Activated CD4-positive, alpha-beta T cell treated with anti-CD3 and anti-CD28 coated beads for 36 hours (primary cell): ENCODE data around the gene TRIM66. TPM values are rescaled to one million over a fixed set of nuclear protein-coding genes. Genes with fewer than 3 reads are reported as not detected.
"Not testable (repeated sequence)": the region's sequence is repeated elsewhere in the genome, so short reads cannot be mapped to it uniquely, and the experiment has no call there.

Experiments used
- ATAC-seq: fragments of 200-7000 bp; cut with Tn5 transposase; one replicate; pipeline ENCODE4 v1.10.0; 2021; ENCODE audit warnings: mild to moderate bottlenecking, moderate library complexity
- CTCF ChIA-PET: fragments of 350-600 bp; sonication (Branson Sonifier 250); formaldehyde crosslinking; loops from one replicate; lab custom pipeline; 2021; ENCODE audit warnings: antibody characterized with exemption; lab: Charles Lee
- POLR2A ChIA-PET: fragments of 350-600 bp; sonication (Branson Sonifier 250); formaldehyde crosslinking; loops from one replicate; lab custom pipeline; 2021; ENCODE audit warnings: antibody characterized with exemption, inconsistent platforms; lab: Charles Lee
- DNase-seq: peaks from one replicate; pipeline ENCODE4 v3.0.0-alpha.2; 2020
- H3K27ac Mint-ChIP-seq: one replicate; pipeline ENCODE4 v1.8.0; 2021; ENCODE audit warnings: mixed read lengths
- H3K27me3 Mint-ChIP-seq: one replicate; pipeline ENCODE4 v1.8.0; 2021; ENCODE audit warnings: mixed read lengths
- H3K36me3 Mint-ChIP-seq: one replicate; pipeline ENCODE4 v1.8.0; 2021; ENCODE audit warnings: low read depth, mixed read lengths
- H3K4me1 Mint-ChIP-seq: one replicate; pipeline ENCODE4 v1.8.0; 2021; ENCODE audit warnings: mixed read lengths
- H3K4me3 Mint-ChIP-seq: one replicate; pipeline ENCODE4 v1.8.0; 2021; ENCODE audit warnings: mild to moderate bottlenecking, moderate library complexity, mixed read lengths
- H3K9me3 Mint-ChIP-seq: one replicate; pipeline ENCODE4 v1.8.0; 2021; ENCODE audit warnings: low read depth, mixed read lengths
- intact Hi-C, 2 experiments: fragments of 100-400 bp; cut with DNase I in 1 of 2; cut with micrococcal nuclease in 1 of 2; formaldehyde crosslinking; loops; one replicate each; pipeline versions ENCODE4 v1.14.2 to v1.15.1; 2022 to 2024; cut with DNase I, micrococcal nuclease
- total RNA-seq, 2 experiments: library from RNA; stranded (reverse); gene quantifications; one replicate each; pipeline ENCODE4 v1.2.3, GENCODE V29; 2021

TRIM66 gene
- total RNA-seq, 2 experiments from 2014 or later = 18.3 to 19.5 TPM

DNA sequence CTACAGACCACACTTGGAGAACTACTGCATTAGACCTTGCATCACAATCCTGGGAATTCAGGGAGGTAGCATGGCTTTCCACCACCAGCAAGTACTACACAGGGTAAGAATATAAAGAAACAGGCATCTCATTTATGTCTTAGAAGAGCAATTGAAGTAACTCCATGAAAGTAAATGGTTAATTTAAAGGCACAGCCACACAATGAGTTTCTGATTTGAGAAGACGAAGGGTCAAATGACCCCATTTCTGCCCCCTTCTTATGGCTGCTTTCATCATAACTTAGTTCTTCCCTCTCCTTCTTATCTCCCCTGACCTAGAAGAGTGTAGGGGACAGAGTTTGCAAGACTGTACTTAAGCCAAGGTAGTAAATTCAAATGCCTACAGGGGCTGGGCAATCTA lies 6.0 kb downstream of the TRIM66 start:
- CTCF ChIA-PET = interaction anchor here (0.6 kb wide), 1 partner anchor 349 kb away, joined by 5 read pairs; no protein-coding TSS in a partner anchor

GRCh38 chr11:8674859-8675258 lies 7.6 kb downstream of the TRIM66 start:
- H3K27ac Mint-ChIP-seq = no peak overlapping the region
- ATAC-seq (no peak), DNase-seq (no peak)
- ChIA-PET POLR2A (no interaction called here), CTCF (no interaction called here)
- intact Hi-C loops = no loop called here
- H3K36me3 Mint-ChIP-seq = peaks cover 17% of the 10 kb centered on the region
- H3K27me3 Mint-ChIP-seq = no peaks in the 10 kb centered on the region
- H3K4me3 Mint-ChIP-seq = no peak overlapping the region
- no peaks in the 10 kb centered on the region for H3K9me3 Mint-ChIP-seq
- no peaks in the 10 kb centered on the region for H3K4me1 Mint-ChIP-seq

More for the DNA sequence above, 6.0 kb downstream of the TRIM66 start:
- no peak for DNase-seq
- POLR2A ChIA-PET = no interaction called here
- no peak overlapping the region for H3K4me3 Mint-ChIP-seq
- H3K27ac Mint-ChIP-seq = no peak overlapping the region
- ATAC-seq = no peak
- intact Hi-C loops = no loop called here
- H3K27me3 Mint-ChIP-seq = no peaks in the 10 kb centered on the region
- H3K9me3 Mint-ChIP-seq = peaks cover 2% of the 10 kb centered on the region
- peaks cover 24% of the 10 kb centered on the region for H3K36me3 Mint-ChIP-seq
- peaks cover 6% of the 10 kb centered on the region for H3K4me1 Mint-ChIP-seq

GRCh38 chr11:8672346-8672745 lies 10.1 kb downstream of the TRIM66 start:
- Mint-ChIP-seq H3K27ac (no peak overlapping the region), H3K27me3 (no peaks in the 10 kb centered on the region), H3K36me3 (peaks cover 24% of the 10 kb centered on the region), H3K4me3 (no peak overlapping the region), H3K9me3 (no peaks in the 10 kb centered on the region), H3K4me1 (no peaks in the 10 kb centered on the region)
- ATAC-seq (no peak), DNase-seq (no peak)
- ChIA-PET CTCF (no interaction called here), POLR2A (no interaction called here)
- intact Hi-C loops = no loop called here

- CTCF ChIA-PET = no interaction called here
- Mint-ChIP-seq H3K36me3 (peaks cover 28% of the 10 kb centered on the region), H3K4me3 (no peak overlapping the region), H3K27ac (no peak overlapping the region), H3K4me1 (no peaks in the 10 kb centered on the region), H3K9me3 (no peaks in the 10 kb centered on the region), H3K27me3 (no peaks in the 10 kb centered on the region)
- POLR2A ChIA-PET = interaction anchor here (0.8 kb wide), 1 partner anchor 17 kb away, joined by 3 read pairs; no protein-coding TSS in a partner anchor
- intact Hi-C loops = no loop called here
- DNase-seq (no peak), ATAC-seq (no peak)
These were observed 10.8 kb downstream of the TRIM66 start for GRCh38 chr11:8671651-8672062.

DNA sequence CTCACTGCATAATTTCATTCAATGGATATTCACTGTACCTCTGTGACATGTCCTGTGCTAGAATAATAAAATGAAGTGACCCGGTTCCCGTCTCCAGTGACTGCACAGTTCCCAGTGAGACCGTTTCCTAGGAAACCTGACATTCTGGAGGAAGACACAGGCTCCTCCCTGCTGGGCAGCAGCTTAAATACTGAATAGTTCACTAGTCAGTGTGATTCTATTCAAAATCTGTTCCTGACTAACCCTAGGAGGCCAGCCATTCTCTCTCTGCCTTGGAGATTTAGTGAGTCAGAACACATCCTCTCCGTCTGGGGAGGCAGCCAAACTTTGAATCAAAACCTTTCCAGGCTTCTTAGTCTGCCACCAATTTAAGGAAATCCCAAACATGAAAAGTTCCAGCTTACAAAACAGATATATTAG lies 11.3 kb downstream of the TRIM66 start:
- no peak overlapping the region for H3K27ac Mint-ChIP-seq
- ATAC-seq (no peak), DNase-seq (no peak)
- H3K4me1 Mint-ChIP-seq = no peaks in the 10 kb centered on the region
- no peaks in the 10 kb centered on the region for H3K27me3 Mint-ChIP-seq
- no peak overlapping the region for H3K4me3 Mint-ChIP-seq
- H3K36me3 Mint-ChIP-seq = peaks cover 31% of the 10 kb centered on the region
- ChIA-PET POLR2A (interaction anchor here (0.8 kb wide), 1 partner anchor 18 kb away, joined by 3 read pairs; no protein-coding TSS in a partner anchor), CTCF (no interaction called here)
- H3K9me3 Mint-ChIP-seq = no peaks in the 10 kb centered on the region
- intact Hi-C loops = no loop called here

DNA sequence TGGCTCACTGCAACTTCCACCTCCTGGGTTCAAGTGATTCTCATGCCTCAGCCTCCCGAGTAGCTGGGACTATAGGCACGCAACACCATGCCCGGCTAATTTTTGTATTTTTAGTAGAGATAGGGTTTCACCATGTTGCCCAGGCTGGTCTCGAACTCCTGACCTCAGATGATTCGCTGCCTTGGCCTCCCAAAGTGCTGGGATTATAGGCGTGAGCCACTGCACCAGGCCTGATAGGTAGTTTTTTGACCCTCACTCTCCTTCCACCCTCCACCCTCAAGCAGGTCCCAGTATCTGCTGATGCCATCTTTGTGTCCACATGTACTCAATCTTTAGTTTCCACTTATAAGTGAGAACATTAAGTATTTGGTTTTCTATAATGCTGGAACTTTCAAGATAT lies 12.4 kb downstream of the TRIM66 start:
- CTCF ChIA-PET, H3K4me3 Mint-ChIP-seq, H3K27me3 Mint-ChIP-seq, DNase-seq, ATAC-seq, H3K4me1 Mint-ChIP-seq, POLR2A ChIA-PET, H3K9me3 Mint-ChIP-seq, intact Hi-C loops, H3K27ac Mint-ChIP-seq: not testable (repeated sequence)
- H3K36me3 Mint-ChIP-seq = peaks cover 31% of the 10 kb centered on the region

- POLR2A ChIA-PET = no interaction called here
- Mint-ChIP-seq H3K4me1 (no peaks in the 10 kb centered on the region), H3K36me3 (peaks cover 20% of the 10 kb centered on the region), H3K4me3 (no peak overlapping the region), H3K27ac (no peak overlapping the region), H3K9me3 (no peaks in the 10 kb centered on the region), H3K27me3 (no peaks in the 10 kb centered on the region)
- intact Hi-C loops = no loop called here
- ATAC-seq (no peak), DNase-seq (no peak)
- CTCF ChIA-PET = interaction anchor here (0.5 kb wide), 1 partner anchor 25 kb away, joined by 3 read pairs; no protein-coding TSS in a partner anchor
These were observed 17.2 kb downstream of the TRIM66 start for GRCh38 chr11:8665222-8665621.

GRCh38 chr11:8661001-8661795 lies 21.3 kb downstream of the TRIM66 start:
- intact Hi-C loops = no loop called here
- ChIA-PET POLR2A (no interaction called here), CTCF (no interaction called here)
- no peak overlapping the region for H3K27ac Mint-ChIP-seq
- no peak for DNase-seq
- no peaks in the 10 kb centered on the region for H3K27me3 Mint-ChIP-seq
- ATAC-seq = no peak
- H3K4me3 Mint-ChIP-seq = no peak overlapping the region
- H3K4me1 Mint-ChIP-seq = no peaks in the 10 kb centered on the region
- peaks cover 2% of the 10 kb centered on the region for H3K36me3 Mint-ChIP-seq
- no peaks in the 10 kb centered on the region for H3K9me3 Mint-ChIP-seq

DNA sequence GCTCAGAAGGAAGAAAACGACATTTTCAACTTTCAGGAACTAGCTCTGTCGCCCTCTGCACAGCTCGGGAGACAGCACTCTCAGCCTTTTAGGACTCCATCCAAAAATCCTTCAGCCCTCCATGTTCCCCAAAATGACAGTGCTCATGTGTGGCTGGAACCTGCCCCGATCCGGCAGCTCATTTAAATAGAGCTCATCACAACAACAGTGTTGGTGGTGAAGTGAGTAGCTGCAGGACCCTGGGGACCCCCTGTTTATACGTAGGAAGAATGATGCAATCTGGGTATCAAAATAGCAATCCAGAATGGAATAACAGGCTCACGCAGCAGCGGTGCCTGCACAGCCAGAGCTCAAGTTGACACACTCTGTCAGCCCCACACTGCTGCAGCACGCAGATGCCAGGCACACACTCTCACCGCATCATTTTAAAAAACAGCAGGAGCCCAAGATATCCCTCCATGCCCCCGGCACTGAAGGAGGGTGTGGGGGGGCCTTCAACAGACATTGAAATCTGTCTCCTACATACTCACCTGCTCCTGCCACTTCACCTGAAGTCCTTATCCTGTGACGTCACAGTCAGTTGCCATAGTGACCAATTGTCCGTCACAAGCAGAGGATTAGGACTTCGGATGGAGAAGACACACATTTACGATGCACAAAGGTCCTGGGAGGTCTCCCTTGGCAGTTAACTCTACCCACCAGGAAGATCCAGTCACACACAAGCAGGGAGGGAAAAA lies 24.0 kb downstream of the TRIM66 start:
- Mint-ChIP-seq H3K4me1 (no peaks in the 10 kb centered on the region), H3K27ac (no peak overlapping the region), H3K4me3 (no peak overlapping the region), H3K27me3 (no peaks in the 10 kb centered on the region), H3K36me3 (peaks cover 2% of the 10 kb centered on the region), H3K9me3 (no peaks in the 10 kb centered on the region)
- ChIA-PET CTCF (no interaction called here), POLR2A (no interaction called here)
- intact Hi-C loops = no loop called here
- ATAC-seq (no peak), DNase-seq (no peak)

DNA sequence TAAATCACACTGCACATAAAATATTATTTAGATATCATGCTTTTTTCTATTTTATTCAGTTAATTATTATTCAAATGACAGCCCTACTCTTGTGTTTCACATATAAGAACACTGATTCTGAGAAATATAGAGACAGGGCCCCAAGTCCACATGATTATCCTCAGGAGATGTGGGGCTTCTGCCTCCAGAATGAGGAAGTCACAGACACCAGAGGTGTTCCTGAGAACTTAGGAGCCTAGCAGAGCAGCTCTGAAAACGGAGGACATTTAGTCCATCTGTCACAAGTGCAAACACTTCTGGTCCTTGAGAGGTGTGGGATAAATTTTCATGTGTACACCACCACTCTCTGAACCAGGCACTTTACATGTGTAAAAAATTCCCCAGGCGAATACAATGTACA lies 26.2 kb downstream of the TRIM66 start:
- intact Hi-C loops = no loop called here
- Mint-ChIP-seq H3K4me1 (no peaks in the 10 kb centered on the region), H3K36me3 (peaks cover 6% of the 10 kb centered on the region), H3K9me3 (no peaks in the 10 kb centered on the region), H3K27ac (no peak overlapping the region), H3K4me3 (no peak overlapping the region), H3K27me3 (no peaks in the 10 kb centered on the region)
- no peak for ATAC-seq
- ChIA-PET POLR2A (no interaction called here), CTCF (interaction anchor here (0.6 to 1.2 kb wide), 2 partner anchors 17 to 1533 kb away, joined by 3 read pairs; no protein-coding TSS in a partner anchor)
- no peak for DNase-seq

GRCh38 chr11:8654503-8654902 lies 28.0 kb downstream of the TRIM66 start:
- Mint-ChIP-seq H3K4me1 (no peaks in the 10 kb centered on the region), H3K4me3 (no peak overlapping the region), H3K27ac (no peak overlapping the region), H3K27me3 (no peaks in the 10 kb centered on the region), H3K36me3 (peaks cover 7% of the 10 kb centered on the region), H3K9me3 (no peaks in the 10 kb centered on the region)
- no peak for ATAC-seq
- DNase-seq = no peak
- POLR2A ChIA-PET = no interaction called here
- CTCF ChIA-PET = no interaction called here
- intact Hi-C loops = no loop called here

- ATAC-seq = no peak
- no peak for DNase-seq
- ChIA-PET CTCF (no interaction called here), POLR2A (no interaction called here)
- no peaks in the 10 kb centered on the region for H3K9me3 Mint-ChIP-seq
- no peak overlapping the region for H3K4me3 Mint-ChIP-seq
- peaks cover 14% of the 10 kb centered on the region for H3K36me3 Mint-ChIP-seq
- H3K27me3 Mint-ChIP-seq = no peaks in the 10 kb centered on the region
- no peak overlapping the region for H3K27ac Mint-ChIP-seq
- H3K4me1 Mint-ChIP-seq = no peaks in the 10 kb centered on the region
- intact Hi-C loops = no loop called here
These were observed 30.3 kb downstream of the TRIM66 start for GRCh38 chr11:8652140-8652539.
